K562 (cell line): ENCODE data around the gene STK36. TPM values are rescaled to one million over a fixed set of nuclear protein-coding genes. Genes with fewer than 3 reads are reported as not detected.
A peak's percentile ranks its signal among the peaks of the same experiment; 100 is the strongest.

Source experiments
- ATF7 ChIP-seq: fragments of 450-650 bp; IDR thresholded peaks from 2 replicates; pipeline ENCODE4 v1.7.1; 2014; ENCODE audit warnings: mild to moderate bottlenecking, moderate library complexity
- CREB5 ChIP-seq: fragments of 250-450 bp; sonication (Bioruptor Pico); IDR thresholded peaks from 2 replicates; pipeline ENCODE4 v1.5.0; 2020; ENCODE audit warnings: mild to moderate bottlenecking
- CSDE1 ChIP-seq, 2 experiments: fragments of 450-650 bp; IDR thresholded peaks; 2 replicates each; pipeline ENCODE4 v1.6.1; 2016; ENCODE audit warnings: mild to moderate bottlenecking in 1 of 2
- FIP1L1 ChIP-seq: fragments of 200-400 bp; formaldehyde crosslinking; IDR thresholded peaks from 2 replicates; pipeline ENCODE4 v1.6.1; 2018; ENCODE audit warnings: mild to moderate bottlenecking, low read depth, low read length; ENCODE audit not compliant: poor library complexity, severe bottlenecking
- FOXA3 ChIP-seq, 2 experiments: fragments of 450-650 bp in 1 of 2; sonication (generic) in 1 of 2; formaldehyde crosslinking; IDR thresholded peaks in 1 of 2; conservative IDR thresholded peaks in 1 of 2; 2 replicates each; pipeline versions ENCODE4 v1.4.0 to v1.8.0; 2020 to 2022; ENCODE audit warnings: mild to moderate bottlenecking in 2 of 2, missing genetic modification reagents in 1 of 2
- RAD21 ChIP-seq, 2 experiments: fragments of 250-450 bp in 1 of 2; fragments of 450-650 bp in 1 of 2; sonication (Bioruptor Pico) in 1 of 2; formaldehyde crosslinking in 1 of 2; IDR thresholded peaks in 1 of 2; conservative IDR thresholded peaks in 1 of 2; 2 replicates each; pipeline versions ENCODE4 v1.4.0 to v1.8.0; 2020 to 2022; ENCODE audit warnings: mild to moderate bottlenecking in 2 of 2, moderate library complexity in 1 of 2
- RB1 ChIP-seq: fragments of 450-650 bp; IDR thresholded peaks from 2 replicates; pipeline ENCODE4 v1.6.1; 2017; ENCODE audit warnings: low read depth, mild to moderate bottlenecking
- SP1 ChIP-seq: sonication (generic); formaldehyde crosslinking; IDR thresholded peaks from 2 replicates; pipeline ENCODE4 v1.8.1; 2022; ENCODE audit warnings: mild to moderate bottlenecking, missing genetic modification reagents
- ZFX ChIP-seq: sonication (generic); formaldehyde crosslinking; IDR thresholded peaks from 2 replicates; pipeline ENCODE4 v1.8.0; 2022; ENCODE audit warnings: mild to moderate bottlenecking, missing genetic modification reagents, moderate library complexity
- ZKSCAN8 ChIP-seq: fragments of 200-800 bp; sonication (Bioruptor generic); IDR thresholded peaks from 2 replicates; pipeline ENCODE4 v1.6.1; 2016; ENCODE audit warnings: missing genetic modification characterization, missing compliant biosample characterization
- ZNF592 ChIP-seq: fragments of 450-650 bp; IDR thresholded peaks from 2 replicates; pipeline ENCODE4 v1.6.1; 2017; ENCODE audit warnings: antibody characterized with exemption, mild to moderate bottlenecking
- polyA plus RNA-seq, 8 experiments: library from polyadenylated mRNA; depleted of rRNA in 4 of 8; stranded (reverse) in 5 of 8; unstranded in 3 of 8; fragments of >200 nt; fragmentation: Nextera tagmentation in 2 of 8; fragmentation: Illumina TruSeq in 1 of 8; extraction: Ambion mirVana in 2 of 8; extraction: Trizol in 1 of 8; gene quantifications; 2 replicates each; pipeline versions ENCODE4 v1.2.1 to v1.2.3, GENCODE V29; 2011 to 2014; ENCODE audit warnings: inconsistent platforms in 1 of 8, missing spikeins in 1 of 8
- total RNA-seq, 7 experiments: library from RNA; depleted of rRNA in 6 of 7; stranded (reverse); fragments of >200 nt in 6 of 7; fragmentation: Illumina TruSeq in 2 of 7; extraction: Trizol in 2 of 7; gene quantifications; 2 replicates each; pipeline versions ENCODE4 v1.2.1 to v1.2.3, GENCODE V29; 2011 to 2021; ENCODE audit warnings: low replicate concordance in 1 of 7
- TF ChIP-seq, protein P1 (sequence below): fragments of 450-650 bp; formaldehyde crosslinking; IDR thresholded peaks from 2 replicates; pipeline ENCODE4 v1.4.0; 2020; ENCODE audit warnings: mild to moderate bottlenecking, moderate library complexity
- TF ChIP-seq, protein P2 (sequence below): sonication (generic); formaldehyde crosslinking; IDR thresholded peaks from 2 replicates; pipeline ENCODE4 v1.8.0; 2022; ENCODE audit warnings: missing genetic modification reagents, mild to moderate bottlenecking, moderate library complexity, borderline replicate concordance
- TF ChIP-seq, protein P3 (sequence below): fragments of 450-650 bp; IDR thresholded peaks from 2 replicates; pipeline ENCODE4 v1.7.1; 2018; ENCODE audit warnings: mild to moderate bottlenecking, low read depth; ENCODE audit not compliant: partially characterized antibody

Gene STK36
- total and polyA plus RNA-seq, 9 of the 15 experiments (the other 6 are each of a cell fraction or from before 2014, with no cell fraction given), result 3.5 to 12.4 (median 6.7) TPM

DNA sequence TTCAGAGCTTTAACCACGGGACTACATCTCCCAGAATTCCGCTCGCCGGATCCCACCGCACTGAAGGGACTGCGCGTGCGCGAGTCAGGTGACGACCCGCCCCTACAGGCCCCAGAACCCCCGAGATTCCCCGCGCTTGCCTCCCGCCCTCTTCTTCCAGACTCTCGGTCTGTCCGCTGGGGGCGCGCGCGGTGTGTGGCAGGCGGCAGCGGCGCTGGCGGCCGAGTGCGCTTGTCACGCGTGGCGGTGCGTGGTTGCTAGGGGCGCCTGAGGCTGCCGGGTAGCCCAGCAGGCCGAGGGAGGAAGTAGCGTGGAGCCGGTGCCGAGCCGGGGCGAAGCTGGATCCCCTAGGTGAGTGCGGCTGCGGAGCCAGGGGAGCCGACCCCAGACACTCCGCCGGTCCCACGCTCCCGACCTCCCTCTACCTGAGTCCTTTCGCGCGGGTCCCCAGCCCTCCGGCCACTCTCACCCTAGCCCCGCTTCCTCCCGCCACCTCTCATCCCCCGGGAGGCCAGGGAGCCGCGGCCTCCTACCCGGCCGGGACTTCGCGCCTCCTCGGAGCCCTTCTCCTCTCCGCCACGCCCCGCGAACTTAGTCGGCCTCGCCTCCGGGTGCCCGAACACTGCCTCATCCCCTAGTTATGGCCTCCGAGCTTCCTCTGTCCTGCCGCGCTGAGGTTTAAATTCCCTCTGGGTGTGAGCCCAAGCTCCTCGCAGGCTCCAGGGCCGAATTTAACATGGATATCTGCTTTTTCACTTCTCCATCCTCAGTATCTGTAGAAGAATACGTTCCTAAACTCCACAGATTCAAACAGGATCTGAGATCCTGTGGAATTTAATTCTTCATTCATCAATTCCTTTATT, 39.0 kb downstream of the STK36 start, which contains the start of gene TTLL4 (continued):
- TF ChIP-seq FOXA3 (CRISPR knock-in tag; conservative IDR thresholded peaks at IDR 0.05 in 1 of 2, IDR thresholded peaks at IDR 0.05 in 1 of 2), result 0 out of 4 replicates have a peak, but pooled peaks of 1 of the 2 experiments have one; percentile 43
- peak; percentile 64 to 71 for TF ChIP-seq RAD21 (CRISPR knock-in tag; conservative IDR thresholded peaks at IDR 0.05 in 1 of 2, IDR thresholded peaks at IDR 0.05 in 1 of 2)
- peak; percentile 90 for TF ChIP-seq RB1
- peak; percentile 89 for TF ChIP-seq ZFX (CRISPR knock-in tag)
- no peak for TF ChIP-seq ZKSCAN8 (CRISPR knock-in tag)
- TF ChIP-seq, protein P1, sequence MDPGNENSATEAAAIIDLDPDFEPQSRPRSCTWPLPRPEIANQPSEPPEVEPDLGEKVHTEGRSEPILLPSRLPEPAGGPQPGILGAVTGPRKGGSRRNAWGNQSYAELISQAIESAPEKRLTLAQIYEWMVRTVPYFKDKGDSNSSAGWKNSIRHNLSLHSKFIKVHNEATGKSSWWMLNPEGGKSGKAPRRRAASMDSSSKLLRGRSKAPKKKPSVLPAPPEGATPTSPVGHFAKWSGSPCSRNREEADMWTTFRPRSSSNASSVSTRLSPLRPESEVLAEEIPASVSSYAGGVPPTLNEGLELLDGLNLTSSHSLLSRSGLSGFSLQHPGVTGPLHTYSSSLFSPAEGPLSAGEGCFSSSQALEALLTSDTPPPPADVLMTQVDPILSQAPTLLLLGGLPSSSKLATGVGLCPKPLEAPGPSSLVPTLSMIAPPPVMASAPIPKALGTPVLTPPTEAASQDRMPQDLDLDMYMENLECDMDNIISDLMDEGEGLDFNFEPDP (CRISPR knock-in tag), result no peak
- peak; percentile 86 for TF ChIP-seq SP1
- peak; percentile 53 for TF ChIP-seq FIP1L1
- no peak for TF ChIP-seq CSDE1 (IDR thresholded peaks at IDR 0.05)
- TF ChIP-seq ATF7, result 0 out of 2 replicates have a peak, but pooled peaks have one; percentile 18
- TF ChIP-seq, protein P2, sequence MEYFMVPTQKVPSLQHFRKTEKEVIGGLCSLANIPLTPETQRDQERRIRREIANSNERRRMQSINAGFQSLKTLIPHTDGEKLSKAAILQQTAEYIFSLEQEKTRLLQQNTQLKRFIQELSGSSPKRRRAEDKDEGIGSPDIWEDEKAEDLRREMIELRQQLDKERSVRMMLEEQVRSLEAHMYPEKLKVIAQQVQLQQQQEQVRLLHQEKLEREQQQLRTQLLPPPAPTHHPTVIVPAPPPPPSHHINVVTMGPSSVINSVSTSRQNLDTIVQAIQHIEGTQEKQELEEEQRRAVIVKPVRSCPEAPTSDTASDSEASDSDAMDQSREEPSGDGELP (CRISPR knock-in tag), result peak; percentile 83
- no peak for TF ChIP-seq ZNF592
- TF ChIP-seq, protein P3, sequence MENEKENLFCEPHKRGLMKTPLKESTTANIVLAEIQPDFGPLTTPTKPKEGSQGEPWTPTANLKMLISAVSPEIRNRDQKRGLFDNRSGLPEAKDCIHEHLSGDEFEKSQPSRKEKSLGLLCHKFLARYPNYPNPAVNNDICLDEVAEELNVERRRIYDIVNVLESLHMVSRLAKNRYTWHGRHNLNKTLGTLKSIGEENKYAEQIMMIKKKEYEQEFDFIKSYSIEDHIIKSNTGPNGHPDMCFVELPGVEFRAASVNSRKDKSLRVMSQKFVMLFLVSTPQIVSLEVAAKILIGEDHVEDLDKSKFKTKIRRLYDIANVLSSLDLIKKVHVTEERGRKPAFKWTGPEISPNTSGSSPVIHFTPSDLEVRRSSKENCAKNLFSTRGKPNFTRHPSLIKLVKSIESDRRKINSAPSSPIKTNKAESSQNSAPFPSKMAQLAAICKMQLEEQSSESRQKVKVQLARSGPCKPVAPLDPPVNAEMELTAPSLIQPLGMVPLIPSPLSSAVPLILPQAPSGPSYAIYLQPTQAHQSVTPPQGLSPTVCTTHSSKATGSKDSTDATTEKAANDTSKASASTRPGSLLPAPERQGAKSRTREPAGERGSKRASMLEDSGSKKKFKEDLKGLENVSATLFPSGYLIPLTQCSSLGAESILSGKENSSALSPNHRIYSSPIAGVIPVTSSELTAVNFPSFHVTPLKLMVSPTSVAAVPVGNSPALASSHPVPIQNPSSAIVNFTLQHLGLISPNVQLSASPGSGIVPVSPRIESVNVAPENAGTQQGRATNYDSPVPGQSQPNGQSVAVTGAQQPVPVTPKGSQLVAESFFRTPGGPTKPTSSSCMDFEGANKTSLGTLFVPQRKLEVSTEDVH, result peak; percentile 37
- TF ChIP-seq CREB5 (CRISPR knock-in tag), result no peak
